ENCODE measurements around the gene ZFP1.

DNA sequence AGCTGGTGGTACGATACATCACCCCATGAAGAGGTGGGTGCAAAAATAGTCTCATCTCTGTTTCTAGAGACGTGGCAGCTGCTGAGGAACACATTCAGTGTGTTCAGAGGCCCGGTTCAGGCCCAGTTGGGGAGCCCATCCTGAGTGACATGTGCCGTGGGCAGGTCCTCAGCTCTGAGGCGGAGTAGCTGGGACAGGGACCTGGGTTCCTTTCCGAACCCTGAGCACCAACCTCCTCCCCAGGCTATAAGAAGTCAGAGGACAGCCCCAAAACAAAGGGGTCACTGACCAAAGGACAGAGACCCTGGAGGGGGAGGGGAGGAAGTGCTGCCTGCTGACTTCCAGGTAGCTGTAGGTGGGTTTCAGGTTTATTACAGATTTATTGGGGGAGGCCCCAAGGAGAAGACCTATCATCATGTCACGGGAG, 36.8 kb upstream of the ZFP1 start:
- TF ChIP-seq, protein P1, sequence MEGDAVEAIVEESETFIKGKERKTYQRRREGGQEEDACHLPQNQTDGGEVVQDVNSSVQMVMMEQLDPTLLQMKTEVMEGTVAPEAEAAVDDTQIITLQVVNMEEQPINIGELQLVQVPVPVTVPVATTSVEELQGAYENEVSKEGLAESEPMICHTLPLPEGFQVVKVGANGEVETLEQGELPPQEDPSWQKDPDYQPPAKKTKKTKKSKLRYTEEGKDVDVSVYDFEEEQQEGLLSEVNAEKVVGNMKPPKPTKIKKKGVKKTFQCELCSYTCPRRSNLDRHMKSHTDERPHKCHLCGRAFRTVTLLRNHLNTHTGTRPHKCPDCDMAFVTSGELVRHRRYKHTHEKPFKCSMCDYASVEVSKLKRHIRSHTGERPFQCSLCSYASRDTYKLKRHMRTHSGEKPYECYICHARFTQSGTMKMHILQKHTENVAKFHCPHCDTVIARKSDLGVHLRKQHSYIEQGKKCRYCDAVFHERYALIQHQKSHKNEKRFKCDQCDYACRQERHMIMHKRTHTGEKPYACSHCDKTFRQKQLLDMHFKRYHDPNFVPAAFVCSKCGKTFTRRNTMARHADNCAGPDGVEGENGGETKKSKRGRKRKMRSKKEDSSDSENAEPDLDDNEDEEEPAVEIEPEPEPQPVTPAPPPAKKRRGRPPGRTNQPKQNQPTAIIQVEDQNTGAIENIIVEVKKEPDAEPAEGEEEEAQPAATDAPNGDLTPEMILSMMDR (IDR thresholded peaks at IDR 0.05): no peak
- TF ChIP-seq POLR2A (IDR thresholded peaks at IDR 0.05) (no peak), POLR2AphosphoS5 (IDR thresholded peaks at IDR 0.05) (no peak), EP300 (IDR thresholded peaks at IDR 0.05) (no peak)
